ENCODE results near the gene TIMM29. TPM values are rescaled to one million over a fixed set of nuclear protein-coding genes. Genes with fewer than 3 reads are reported as not detected.

Gene TIMM29
- total RNA-seq, 4 donors from 2014 or later, result 37.6 to 51.1 (median 40.9) TPM

- Histone ChIP-seq H3K4me1 (peaks cover 0 to 66% (median 24%) of the 10 kb centered on the region in 3 donors), H3K4me3 (no peak overlapping the region), H3K27ac (peak overlapping the region in 2 of 4 donors; percentile 74 to 78), H3K27me3 (no peaks in the 10 kb centered on the region), H3K36me3 (no peaks in the 10 kb centered on the region), H3K9me3 (no peaks in the 10 kb centered on the region)
- WGBS, 2 donors (ENCODE audit: low coverage in 1 of 2), result no CpG with 5 or more reads among the region's 5 CpGs
- TF ChIP-seq CTCF (IDR thresholded peaks at IDR 0.05) (no peak), POLR2A (IDR thresholded peaks at IDR 0.05) (no peak), EP300 (IDR thresholded peaks at IDR 0.05) (no peak), POLR2AphosphoS5 (IDR thresholded peaks at IDR 0.05) (no peak)
- ATAC-seq, result no peak
Observed at GRCh38 chr19:10977742-10978092, 49.1 kb downstream of the TIMM29 start.

Other genes with a start within 250 kb of the TIMM29 start
- 10 to 100 TPM; 19.6 to 36.6 (median 22.7) TPM for gene QTRT1, start 227.4 kb upstream of the TIMM29 start, total RNA-seq
- 100 to 1,000 TPM in 2 of 4 donors, 10 to 100 TPM in 2; 79.1 to 115 (median 96.8) TPM for gene DNM2, start 210.7 kb upstream of the TIMM29 start, total RNA-seq
- gene TMED1, start 92.6 kb upstream of the TIMM29 start, total RNA-seq, result 10 to 100 TPM; 15.4 to 36.9 (median 31.7) TPM
- 1 to 10 TPM in 2 of 4 donors, under 1 TPM in 1, not detected in 1; 0.89 to 3.1 (median 2.1) TPM for gene C19orf38, start 80.4 kb upstream of the TIMM29 start, total RNA-seq
- gene CARM1, start 57.3 kb upstream of the TIMM29 start, total RNA-seq, result 10 to 100 TPM; 17.0 to 37.1 (median 18.8) TPM
- 10 to 100 TPM; 25.5 to 47.8 (median 28.1) TPM for gene YIPF2, start 172 bp upstream of the TIMM29 start, total RNA-seq
- 10 to 100 TPM; 37.8 to 77.9 (median 51.1) TPM for gene SMARCA4, start 32.2 kb downstream of the TIMM29 start, total RNA-seq
- 10 to 100 TPM; 14.9 to 68.1 (median 32.6) TPM for gene LDLR, start 160.7 kb downstream of the TIMM29 start, total RNA-seq
- gene SPC24, start 227.0 kb downstream of the TIMM29 start, total RNA-seq, result 1 to 10 TPM; 4.2 to 6.8 (median 5.7) TPM